Measurements from ENCODE around the gene RCOR1. TPM values are rescaled to one million over a fixed set of nuclear protein-coding genes. Genes with fewer than 3 reads are reported as not detected.

RCOR1 gene
- total and polyA plus RNA-seq, 2 donors (not counting 1 experiment from before 2014, with no cell fraction given): 8.7 to 37.1 TPM

- no peak overlapping the region for H3K4me3 ChIP-seq (ENCODE audit: control extremely low read depth in 1 of 5, extremely low read depth in 1 of 5, insufficient read depth in 1 of 5, low read depth in 2 of 5, low read length in 4 of 5)
- no peaks in the 10 kb centered on the region for H3K4me1 ChIP-seq (ENCODE audit: control insufficient read depth in 2 of 2, insufficient read depth in 2 of 2, low read length in 2 of 2)
- TF ChIP-seq, protein P1, sequence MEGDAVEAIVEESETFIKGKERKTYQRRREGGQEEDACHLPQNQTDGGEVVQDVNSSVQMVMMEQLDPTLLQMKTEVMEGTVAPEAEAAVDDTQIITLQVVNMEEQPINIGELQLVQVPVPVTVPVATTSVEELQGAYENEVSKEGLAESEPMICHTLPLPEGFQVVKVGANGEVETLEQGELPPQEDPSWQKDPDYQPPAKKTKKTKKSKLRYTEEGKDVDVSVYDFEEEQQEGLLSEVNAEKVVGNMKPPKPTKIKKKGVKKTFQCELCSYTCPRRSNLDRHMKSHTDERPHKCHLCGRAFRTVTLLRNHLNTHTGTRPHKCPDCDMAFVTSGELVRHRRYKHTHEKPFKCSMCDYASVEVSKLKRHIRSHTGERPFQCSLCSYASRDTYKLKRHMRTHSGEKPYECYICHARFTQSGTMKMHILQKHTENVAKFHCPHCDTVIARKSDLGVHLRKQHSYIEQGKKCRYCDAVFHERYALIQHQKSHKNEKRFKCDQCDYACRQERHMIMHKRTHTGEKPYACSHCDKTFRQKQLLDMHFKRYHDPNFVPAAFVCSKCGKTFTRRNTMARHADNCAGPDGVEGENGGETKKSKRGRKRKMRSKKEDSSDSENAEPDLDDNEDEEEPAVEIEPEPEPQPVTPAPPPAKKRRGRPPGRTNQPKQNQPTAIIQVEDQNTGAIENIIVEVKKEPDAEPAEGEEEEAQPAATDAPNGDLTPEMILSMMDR (IDR thresholded peaks at IDR 0.05): no peak
- no peak for TF ChIP-seq EZH2 (IDR thresholded peaks at IDR 0.05; ENCODE audit: borderline replicate concordance, insufficient read depth, low read depth, low read length, poor library complexity, severe bottlenecking)
- H3K4me3 Mint-ChIP-seq: no peak overlapping the region
- no peak overlapping the region for H3K27ac Mint-ChIP-seq
- H3K27me3 Mint-ChIP-seq: no peaks in the 10 kb centered on the region
- H3K9me3 ChIP-seq (ENCODE audit: control extremely low read depth in 1 of 3, control insufficient read depth in 2 of 3, insufficient read depth in 1 of 3, low read length in 2 of 3): peaks cover 1 to 20% (median 7%) of the 10 kb centered on the region in 3 donors
- WGBS (ENCODE audit: insufficient coverage): 96% methylated on average over 19 of the region's 28 CpGs
- no peaks in the 10 kb centered on the region for H3K4me1 Mint-ChIP-seq
- peaks cover 2% of the 10 kb centered on the region for H3K9me3 Mint-ChIP-seq (ENCODE audit: insufficient read depth)
- no peak overlapping the region for H3K27ac ChIP-seq (ENCODE audit: low read length in 2 of 2)
- H3K4me2 ChIP-seq (replicated peaks; ENCODE audit: low read depth, low read length, poor library complexity, severe bottlenecking): no peak overlapping the region
- H3K79me2 ChIP-seq (ENCODE audit: control insufficient read depth, insufficient read depth, low read length): no peaks in the 10 kb centered on the region
- H3K36me3 ChIP-seq (replicated peaks in 1 of 2; ENCODE audit: control extremely low read depth in 1 of 2, control insufficient read depth in 1 of 2, extremely low read depth in 1 of 2, insufficient read depth in 2 of 2, low read length in 1 of 2): no peaks in the 10 kb centered on the region
- ChIA-PET CTCF (no interaction called here), POLR2A (no interaction called here)
- no peak for ATAC-seq (ENCODE audit: low read depth)
- H2AFZ ChIP-seq (ENCODE audit: insufficient read depth, low read depth, low read length, poor library complexity, severe bottlenecking): no peak overlapping the region
- intact Hi-C loops (cut with micrococcal nuclease): no loop called here
- DNase-seq: no peak
- H4K20me1 ChIP-seq (ENCODE audit: control insufficient read depth, insufficient read depth, low read length, poor library complexity, severe bottlenecking): no peaks in the 10 kb centered on the region
- H3K27me3 ChIP-seq (replicated peaks in 1 of 4; ENCODE audit: control extremely low read depth in 1 of 4, control insufficient read depth in 3 of 4, insufficient read depth in 4 of 4, low read length in 3 of 4): no peaks in the 10 kb centered on the region
- no peak overlapping the region for H3K9ac ChIP-seq (ENCODE audit: low read length)
Measured at GRCh38 chr14:102746634-102747438, 154.4 kb downstream of the RCOR1 start.

DNA sequence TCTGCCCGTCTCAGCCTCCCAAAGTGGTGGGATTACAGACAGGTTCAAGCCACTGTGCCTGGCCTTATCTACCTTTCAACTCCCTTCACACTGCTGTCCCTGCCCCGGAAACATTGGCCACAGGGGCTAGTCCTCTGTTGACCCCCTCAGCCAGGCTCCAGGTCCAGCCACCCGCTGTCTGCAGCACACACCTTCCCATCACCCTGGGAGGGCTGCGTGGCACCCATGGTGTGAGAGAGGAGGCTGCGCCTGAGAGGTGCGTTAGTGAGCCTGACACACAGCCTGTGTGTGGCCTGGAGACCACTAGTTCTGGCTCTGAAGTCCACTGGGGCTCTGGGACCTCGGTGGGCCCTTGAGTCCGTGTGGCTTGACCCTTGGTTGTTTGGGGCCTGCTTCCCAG, 156.4 kb downstream of the RCOR1 start:
- H3K9me3 ChIP-seq (ENCODE audit: control extremely low read depth in 1 of 3, control insufficient read depth in 2 of 3, insufficient read depth in 1 of 3, low read length in 2 of 3): peaks cover 0 to 4% (median 0%) of the 10 kb centered on the region in 3 donors
- H3K4me1 ChIP-seq (ENCODE audit: control insufficient read depth in 2 of 2, insufficient read depth in 2 of 2, low read length in 2 of 2): peaks cover 2 to 3% of the 10 kb centered on the region in 2 donors
- no peak for TF ChIP-seq EZH2 (IDR thresholded peaks at IDR 0.05; ENCODE audit: borderline replicate concordance, insufficient read depth, low read depth, low read length, poor library complexity, severe bottlenecking)
- TF ChIP-seq, protein P1 (IDR thresholded peaks at IDR 0.05): no peak
- intact Hi-C loops (cut with micrococcal nuclease): no loop called here
- H3K27ac ChIP-seq (ENCODE audit: low read length in 2 of 2): no peak overlapping the region
- H3K36me3 ChIP-seq (replicated peaks in 1 of 2; ENCODE audit: control extremely low read depth in 1 of 2, control insufficient read depth in 1 of 2, extremely low read depth in 1 of 2, insufficient read depth in 2 of 2, low read length in 1 of 2): no peaks in the 10 kb centered on the region
- no peaks in the 10 kb centered on the region for H3K27me3 Mint-ChIP-seq
- H3K4me1 Mint-ChIP-seq: peaks cover 9% of the 10 kb centered on the region
- ATAC-seq (ENCODE audit: low read depth) (no peak), DNase-seq (no peak)
- H3K9ac ChIP-seq (ENCODE audit: low read length): no peak overlapping the region
- H4K20me1 ChIP-seq (ENCODE audit: control insufficient read depth, insufficient read depth, low read length, poor library complexity, severe bottlenecking): no peaks in the 10 kb centered on the region
- no peak overlapping the region for H3K27ac Mint-ChIP-seq
- H3K4me3 Mint-ChIP-seq: no peak overlapping the region
- CTCF ChIA-PET: no interaction called here
- H3K27me3 ChIP-seq (replicated peaks in 1 of 4; ENCODE audit: control extremely low read depth in 1 of 4, control insufficient read depth in 3 of 4, insufficient read depth in 4 of 4, low read length in 3 of 4): no peaks in the 10 kb centered on the region
- no peaks in the 10 kb centered on the region for H3K79me2 ChIP-seq (ENCODE audit: control insufficient read depth, insufficient read depth, low read length)
- no peak overlapping the region for H3K4me2 ChIP-seq (replicated peaks; ENCODE audit: low read depth, low read length, poor library complexity, severe bottlenecking)
- no peak overlapping the region for H3K4me3 ChIP-seq (ENCODE audit: control extremely low read depth in 1 of 5, extremely low read depth in 1 of 5, insufficient read depth in 1 of 5, low read depth in 2 of 5, low read length in 4 of 5)
- POLR2A ChIA-PET: no interaction called here
- H3K9me3 Mint-ChIP-seq (ENCODE audit: insufficient read depth): no peaks in the 10 kb centered on the region
- no peak overlapping the region for H2AFZ ChIP-seq (ENCODE audit: insufficient read depth, low read depth, low read length, poor library complexity, severe bottlenecking)
- WGBS (ENCODE audit: insufficient coverage): 97% methylated on average over 7 of the region's 8 CpGs

All from B cell (primary cell).